H1 (cell line): ENCODE data around the gene CCDC71. TPM values are rescaled to one million over a fixed set of nuclear protein-coding genes. Genes with fewer than 3 reads are reported as not detected.

Experiments
- ASH2L ChIP-seq: fragments of 200-600, 300-600 bp; sonication (generic); IDR thresholded peaks from one replicate; pipeline ENCODE4 v1.7.1; 2017; ENCODE audit warnings: low read length
- BRCA1 ChIP-seq: IDR thresholded peaks from 2 replicates; pipeline ENCODE4 v1.6.1; 2012; ENCODE audit warnings: low read depth, low read length, improper control_type of control experiment
- EZH2 ChIP-seq: fragments of 200-600 bp; sonication (generic); IDR thresholded peaks from 2 replicates; pipeline ENCODE4 v1.7.1; 2012; ENCODE audit warnings: low read depth, mild to moderate bottlenecking, moderate library complexity, low read length, inconsistent platforms; ENCODE audit not compliant: severe bottlenecking
- NRF1 ChIP-seq: IDR thresholded peaks from 2 replicates; pipeline ENCODE4 v1.6.1; 2011; ENCODE audit warnings: mild to moderate bottlenecking, low read depth, low read length, improper control_type of control experiment
- POLR2A ChIP-seq, 2 experiments: IDR thresholded peaks; 1 replicate in 1 of 2; 2 replicates in 1 of 2; pipeline ENCODE4 v1.6.1; 2011; ENCODE audit warnings: low read depth in 2 of 2, low read length in 2 of 2, mild to moderate bottlenecking in 2 of 2; ENCODE audit errors: control extremely low read depth in 1 of 2
- RFX5 ChIP-seq: IDR thresholded peaks from 2 replicates; pipeline ENCODE4 v1.6.1; 2011; ENCODE audit warnings: low read depth, low read length, improper control_type of control experiment, borderline replicate concordance
- SUZ12 ChIP-seq: fragments of 200-600 bp; sonication (generic); IDR thresholded peaks from 2 replicates; pipeline ENCODE4 v1.6.1; 2012; ENCODE audit warnings: mild to moderate bottlenecking, inconsistent platforms, low read length, moderate library complexity, mixed read lengths
- TAF7 ChIP-seq: optimal IDR thresholded peaks from 2 replicates; pipeline ENCODE3; 2011; ENCODE audit warnings: low read depth, mild to moderate bottlenecking, inconsistent platforms, low read length, moderate library complexity, borderline replicate concordance
- polyA plus RNA-seq, 7 experiments: library from polyadenylated mRNA; depleted of rRNA in 3 of 7; stranded (reverse) in 5 of 7; unstranded in 2 of 7; fragments of >200 nt in 5 of 7; fragments of 200-250 nt in 2 of 7; gene quantifications; 1 replicate in 5 of 7; 2 replicates in 1 of 7; 4 replicates in 1 of 7; pipeline versions ENCODE4 v1.2.1 to v1.2.3, GENCODE V29; 2011 to 2013; ENCODE audit warnings: missing spikeins in 2 of 7, mixed read lengths in 2 of 7
- total RNA-seq: library from RNA; stranded (reverse); fragmentation: NEBNext Ultra II Directional; extraction: Animal tissue kit (Norgen Biotek cat#: 25700); gene quantifications from 2 replicates; pipeline ENCODE4 v1.2.1, GENCODE V29; 2021
- TF ChIP-seq, protein P1 (sequence below): IDR thresholded peaks from 2 replicates; pipeline ENCODE4 v1.6.1; 2012; ENCODE audit warnings: inconsistent platforms

The CCDC71 gene
- total and polyA plus RNA-seq, 2 of the 8 experiments (the other 6 are each of a cell fraction or from before 2014, with no cell fraction given), result 26.7 to 57.4 TPM

DNA sequence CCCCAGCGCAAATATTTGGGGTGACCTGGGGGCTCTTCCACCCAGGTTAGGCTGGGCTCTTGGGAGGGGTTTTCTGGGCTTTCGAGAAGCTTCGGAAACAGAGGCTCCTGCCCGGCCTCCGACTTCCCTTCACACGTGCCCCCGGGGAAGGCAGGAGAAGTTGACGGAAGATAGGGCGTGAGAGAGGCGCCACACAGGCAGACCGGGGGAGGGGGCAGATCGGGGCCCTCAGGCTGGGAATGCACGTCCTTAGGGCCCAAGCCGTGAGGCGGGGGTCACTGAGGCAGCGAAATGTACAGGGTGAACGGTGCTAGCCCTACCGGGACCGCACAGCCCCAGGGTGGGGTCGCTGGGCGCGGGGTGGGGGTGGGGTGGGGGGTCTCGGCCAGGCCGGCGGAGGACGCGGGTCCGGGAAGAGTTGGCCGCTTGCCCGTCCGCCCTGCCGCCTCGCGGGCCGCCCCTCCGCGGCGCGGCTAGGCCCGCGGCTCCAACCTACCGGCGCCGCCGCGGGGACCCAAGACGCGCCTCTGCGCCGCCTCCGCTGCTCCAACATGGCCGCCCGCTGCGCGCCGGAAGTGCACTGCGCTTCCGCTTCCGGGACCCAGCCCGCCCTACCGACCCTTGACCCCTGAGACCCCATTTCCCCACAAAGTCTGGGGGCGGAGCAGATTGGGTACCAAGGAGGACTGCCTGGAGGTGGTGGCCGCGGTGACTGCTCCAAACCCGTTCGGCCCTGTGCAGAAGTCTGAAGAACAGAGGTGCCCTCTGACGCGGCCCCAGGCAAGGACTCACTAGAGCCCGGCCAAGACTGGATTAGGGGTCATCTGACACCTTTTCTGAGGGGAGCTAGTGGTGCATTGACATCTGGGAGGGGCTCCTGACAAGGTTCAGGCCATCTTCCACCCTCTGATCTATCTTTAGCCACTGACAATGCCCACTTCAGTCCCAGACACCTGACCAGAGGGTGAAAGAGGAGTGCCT lies at the start of gene CCDC71 (continued):
- TF ChIP-seq RFX5 (no peak), ASH2L (no peak), NRF1 (no peak), BRCA1 (no peak), TAF7 (peak; percentile 36), EZH2 (no peak), SUZ12 (no peak), POLR2A (IDR thresholded peaks at IDR 0.05; ENCODE audit: control extremely low read depth in 1 of 2, low read depth in 2 of 2, low read length in 2 of 2) (peak in 1 of 2 experiments; percentile 82; a peak in 2 of 3 replicates)
- TF ChIP-seq, protein P1, sequence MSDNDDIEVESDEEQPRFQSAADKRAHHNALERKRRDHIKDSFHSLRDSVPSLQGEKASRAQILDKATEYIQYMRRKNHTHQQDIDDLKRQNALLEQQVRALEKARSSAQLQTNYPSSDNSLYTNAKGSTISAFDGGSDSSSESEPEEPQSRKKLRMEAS, result peak; percentile 62
